ENCODE results near the gene TNXB.

The TNXB gene

GRCh38 chr6:32118782-32119628 lies 9.9 kb upstream of the TNXB start:
- H3K27ac ChIP-seq (ENCODE audit: low read length, poor library complexity, severe bottlenecking), result no peak overlapping the region
- no peak overlapping the region for H3K4me2 ChIP-seq (ENCODE audit: low read length, poor library complexity, severe bottlenecking)
- H3K27me3 ChIP-seq (ENCODE audit: control insufficient read depth in 1 of 2, insufficient read depth in 1 of 2, low read length in 2 of 2), result no peaks in the 10 kb centered on the region
- H4K91ac ChIP-seq (ENCODE audit: low read length), result no peak overlapping the region
- H3K79me1 ChIP-seq (replicated peaks; ENCODE audit: low read length, poor library complexity, severe bottlenecking), result peaks cover 14% of the 10 kb centered on the region
- peak overlapping the region in 1 of 2 experiments; percentile 17 for H3K4ac ChIP-seq (ENCODE audit: low read depth in 1 of 2, low read length in 2 of 2)
- H2AFZ ChIP-seq (ENCODE audit: low read depth, low read length), result no peak overlapping the region
- H3K14ac ChIP-seq (ENCODE audit: low read length in 2 of 2), result no peak overlapping the region
- peak overlapping the region; percentile 68 for H3K9ac ChIP-seq (ENCODE audit: low read length)
- peak; percentile 88 for DNase-seq
- H2BK120ac ChIP-seq (ENCODE audit: low read depth, low read length), result no peak overlapping the region
- no peaks in the 10 kb centered on the region for H3K9me3 ChIP-seq (ENCODE audit: control insufficient read depth, low read length)
- no peak overlapping the region for H3K18ac ChIP-seq (ENCODE audit: low read depth in 1 of 2, low read length in 2 of 2)
- H3K4me3 ChIP-seq (ENCODE audit: insufficient read depth in 1 of 2, low read depth in 1 of 2, low read length in 2 of 2), result peak overlapping the region in 1 of 2 experiments; percentile 30
- no peak overlapping the region for H2AK5ac ChIP-seq (ENCODE audit: low read length, severe bottlenecking)
- peak overlapping the region in 1 of 2 experiments; percentile 66 for H2BK12ac ChIP-seq (ENCODE audit: low read length in 2 of 2)
- 27% methylated on average over 16 of the region's 17 CpGs for WGBS
- H3K36me3 ChIP-seq (ENCODE audit: control insufficient read depth in 1 of 2, insufficient read depth in 2 of 2, low read depth in 1 of 2, low read length in 2 of 2), result peaks cover 72 to 76% of the 10 kb centered on the region in 2 experiments
- peaks cover 6% of the 10 kb centered on the region for H3K4me1 ChIP-seq (ENCODE audit: control insufficient read depth, insufficient read depth, low read depth, low read length)
- no peak overlapping the region for H2BK5ac ChIP-seq (ENCODE audit: low read depth, low read length, poor library complexity, severe bottlenecking)
- H4K8ac ChIP-seq (ENCODE audit: low read length), result peak overlapping the region; percentile 21
- H3K23ac ChIP-seq (ENCODE audit: low read length in 2 of 2), result no peak overlapping the region
- peak overlapping the region; percentile 56 for H2BK15ac ChIP-seq (ENCODE audit: low read depth, poor library complexity, severe bottlenecking)

DNA sequence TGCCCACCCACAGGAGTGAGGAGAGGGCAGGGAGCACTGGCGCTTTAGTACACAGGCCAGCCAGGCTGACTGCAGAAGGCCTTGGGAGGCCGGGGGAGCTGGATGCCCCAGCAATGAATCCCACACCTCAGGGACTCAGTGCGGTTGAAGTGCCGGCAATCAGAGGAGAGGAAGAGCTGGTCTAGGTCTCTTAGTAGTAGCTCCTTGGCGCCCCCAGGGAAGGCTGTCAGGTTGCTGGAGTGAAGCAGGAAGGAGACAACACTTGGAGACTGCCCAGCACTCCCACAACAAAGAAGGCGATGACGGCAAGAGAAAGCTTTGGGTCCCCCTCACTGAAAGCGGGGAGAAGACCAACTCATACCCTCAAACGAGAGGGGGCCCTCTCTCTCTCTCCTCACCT lies 8.3 kb upstream of the TNXB start:
- H2BK120ac ChIP-seq (ENCODE audit: low read depth, low read length), result no peak overlapping the region
- H2AK5ac ChIP-seq (ENCODE audit: low read length, severe bottlenecking), result no peak overlapping the region
- H2BK5ac ChIP-seq (ENCODE audit: low read depth, low read length, poor library complexity, severe bottlenecking), result no peak overlapping the region
- WGBS, result 91% methylated on average over 9 of the region's 9 CpGs
- peak overlapping the region in 1 of 2 experiments; percentile 80 for H2BK12ac ChIP-seq (ENCODE audit: low read length in 2 of 2)
- H2BK15ac ChIP-seq (ENCODE audit: low read depth, poor library complexity, severe bottlenecking), result no peak overlapping the region
- H4K91ac ChIP-seq (ENCODE audit: low read length), result no peak overlapping the region
- no peak overlapping the region for H3K4me2 ChIP-seq (ENCODE audit: low read length, poor library complexity, severe bottlenecking)
- no peak overlapping the region for H3K4me3 ChIP-seq (ENCODE audit: insufficient read depth in 1 of 2, low read depth in 1 of 2, low read length in 2 of 2)
- peaks cover 7% of the 10 kb centered on the region for H3K4me1 ChIP-seq (ENCODE audit: control insufficient read depth, insufficient read depth, low read depth, low read length)
- no peaks in the 10 kb centered on the region for H3K27me3 ChIP-seq (ENCODE audit: control insufficient read depth in 1 of 2, insufficient read depth in 1 of 2, low read length in 2 of 2)
- no peak overlapping the region for H2AFZ ChIP-seq (ENCODE audit: low read depth, low read length)
- H3K9ac ChIP-seq (ENCODE audit: low read length), result peak overlapping the region; percentile 88
- H3K14ac ChIP-seq (ENCODE audit: low read length in 2 of 2), result no peak overlapping the region
- no peaks in the 10 kb centered on the region for H3K9me3 ChIP-seq (ENCODE audit: control insufficient read depth, low read length)
- peaks cover 7% of the 10 kb centered on the region for H3K79me1 ChIP-seq (replicated peaks; ENCODE audit: low read length, poor library complexity, severe bottlenecking)
- no peak overlapping the region for H3K4ac ChIP-seq (ENCODE audit: low read depth in 1 of 2, low read length in 2 of 2)
- DNase-seq, result no peak
- H3K18ac ChIP-seq (ENCODE audit: low read depth in 1 of 2, low read length in 2 of 2), result no peak overlapping the region
- H3K36me3 ChIP-seq (ENCODE audit: control insufficient read depth in 1 of 2, insufficient read depth in 2 of 2, low read depth in 1 of 2, low read length in 2 of 2), result peaks cover 62 to 68% of the 10 kb centered on the region in 2 experiments
- no peak overlapping the region for H4K8ac ChIP-seq (ENCODE audit: low read length)
- no peak overlapping the region for H3K27ac ChIP-seq (ENCODE audit: low read length, poor library complexity, severe bottlenecking)
- H3K23ac ChIP-seq (ENCODE audit: low read length in 2 of 2), result no peak overlapping the region

DNA sequence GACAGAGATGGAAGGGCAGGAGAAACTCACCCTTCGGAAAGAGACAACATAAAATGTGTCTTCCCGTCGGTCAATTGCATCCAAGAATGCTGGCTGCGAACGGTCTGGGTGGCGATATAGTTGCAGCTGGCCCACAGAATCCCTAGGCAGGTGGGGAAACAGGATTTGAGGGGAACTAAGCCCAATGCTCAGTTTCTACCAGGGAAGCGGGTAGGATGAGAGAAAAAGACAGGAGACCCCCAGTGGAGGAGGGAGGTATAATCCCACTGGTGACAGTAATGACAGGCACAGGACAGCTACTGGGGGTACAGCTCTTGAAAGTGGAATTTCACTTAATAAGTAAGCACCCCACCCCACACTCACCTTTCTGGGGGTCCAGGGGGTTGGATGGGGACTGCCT lies 7.5 kb upstream of the TNXB start:
- Histone ChIP-seq H3K27me3 (ENCODE audit: control insufficient read depth in 1 of 2, insufficient read depth in 1 of 2, low read length in 2 of 2) (no peaks in the 10 kb centered on the region), H3K23ac (ENCODE audit: low read length in 2 of 2) (no peak overlapping the region), H2AFZ (ENCODE audit: low read depth, low read length) (no peak overlapping the region), H3K14ac (ENCODE audit: low read length in 2 of 2) (no peak overlapping the region), H2BK15ac (ENCODE audit: low read depth, poor library complexity, severe bottlenecking) (no peak overlapping the region), H4K8ac (ENCODE audit: low read length) (no peak overlapping the region), H3K4me3 (ENCODE audit: insufficient read depth in 1 of 2, low read depth in 1 of 2, low read length in 2 of 2) (peak overlapping the region in 1 of 2 experiments; percentile 23), H3K36me3 (ENCODE audit: control insufficient read depth in 1 of 2, insufficient read depth in 2 of 2, low read depth in 1 of 2, low read length in 2 of 2) (peaks cover 55 to 62% of the 10 kb centered on the region in 2 experiments), H2AK5ac (ENCODE audit: low read length, severe bottlenecking) (no peak overlapping the region), H4K91ac (ENCODE audit: low read length) (peak overlapping the region; percentile 83), H3K27ac (ENCODE audit: low read length, poor library complexity, severe bottlenecking) (no peak overlapping the region), H3K9me3 (ENCODE audit: control insufficient read depth, low read length) (no peaks in the 10 kb centered on the region), H2BK120ac (ENCODE audit: low read depth, low read length) (peak overlapping the region; percentile 54), H2BK5ac (ENCODE audit: low read depth, low read length, poor library complexity, severe bottlenecking) (no peak overlapping the region), H3K18ac (ENCODE audit: low read depth in 1 of 2, low read length in 2 of 2) (peak overlapping the region; percentile 31 to 46), H3K4ac (ENCODE audit: low read depth in 1 of 2, low read length in 2 of 2) (no peak overlapping the region), H2BK12ac (ENCODE audit: low read length in 2 of 2) (peak overlapping the region in 1 of 2 experiments; percentile 89), H3K4me2 (ENCODE audit: low read length, poor library complexity, severe bottlenecking) (no peak overlapping the region), H3K9ac (ENCODE audit: low read length) (peak overlapping the region; percentile 88), H3K79me1 (replicated peaks; ENCODE audit: low read length, poor library complexity, severe bottlenecking) (peaks cover 3% of the 10 kb centered on the region), H3K4me1 (ENCODE audit: control insufficient read depth, insufficient read depth, low read depth, low read length) (peaks cover 7% of the 10 kb centered on the region)
- WGBS, result 90% methylated on average over 7 of the region's 7 CpGs
- DNase-seq, result peak; percentile 64

DNA sequence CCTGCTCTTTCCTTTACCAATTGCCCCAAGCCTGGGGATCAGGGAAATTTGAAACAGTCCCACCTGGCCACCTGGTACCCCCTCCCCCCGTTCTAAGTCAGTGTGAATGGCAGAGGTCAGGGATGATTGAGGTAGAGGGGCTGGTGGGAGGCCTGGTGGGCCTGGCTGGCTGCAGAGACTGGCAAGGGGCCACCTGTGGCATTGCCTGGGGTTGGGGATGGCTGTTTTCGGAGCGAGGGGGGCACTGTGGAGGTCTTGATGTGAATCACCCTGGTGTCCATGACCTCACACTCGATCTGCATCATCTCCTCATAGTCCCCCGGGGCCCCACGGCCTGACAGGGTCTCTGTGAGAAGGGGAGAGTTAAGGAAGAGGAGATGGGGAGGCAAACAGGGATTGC lies 6.5 kb upstream of the TNXB start:
- peaks cover 7% of the 10 kb centered on the region for H3K4me1 ChIP-seq (ENCODE audit: control insufficient read depth, insufficient read depth, low read depth, low read length)
- no peak overlapping the region for H2AK5ac ChIP-seq (ENCODE audit: low read length, severe bottlenecking)
- no peak overlapping the region for H3K4me3 ChIP-seq (ENCODE audit: insufficient read depth in 1 of 2, low read depth in 1 of 2, low read length in 2 of 2)
- peak overlapping the region; percentile 89 to 93 for H2BK12ac ChIP-seq (ENCODE audit: low read length in 2 of 2)
- H3K9me3 ChIP-seq (ENCODE audit: control insufficient read depth, low read length), result no peaks in the 10 kb centered on the region
- H3K27ac ChIP-seq (ENCODE audit: low read length, poor library complexity, severe bottlenecking), result no peak overlapping the region
- H3K14ac ChIP-seq (ENCODE audit: low read length in 2 of 2), result peak overlapping the region in 1 of 2 experiments; percentile 18
- peak overlapping the region; percentile 9 to 45 for H3K4ac ChIP-seq (ENCODE audit: low read depth in 1 of 2, low read length in 2 of 2)
- peaks cover 44 to 56% of the 10 kb centered on the region in 2 experiments for H3K36me3 ChIP-seq (ENCODE audit: control insufficient read depth in 1 of 2, insufficient read depth in 2 of 2, low read depth in 1 of 2, low read length in 2 of 2)
- H3K18ac ChIP-seq (ENCODE audit: low read depth in 1 of 2, low read length in 2 of 2), result peak overlapping the region in 1 of 2 experiments; percentile 31
- no peak overlapping the region for H3K4me2 ChIP-seq (ENCODE audit: low read length, poor library complexity, severe bottlenecking)
- whole genome bisulfite sequencing, result 59% methylated on average over 3 of the region's 6 CpGs
- H4K91ac ChIP-seq (ENCODE audit: low read length), result peak overlapping the region; percentile 76
- peaks cover 0 to 3% of the 10 kb centered on the region in 2 experiments for H3K27me3 ChIP-seq (ENCODE audit: control insufficient read depth in 1 of 2, insufficient read depth in 1 of 2, low read length in 2 of 2)
- peak overlapping the region; percentile 66 for H2BK120ac ChIP-seq (ENCODE audit: low read depth, low read length)
- H2AFZ ChIP-seq (ENCODE audit: low read depth, low read length), result no peak overlapping the region
- peak overlapping the region; percentile 88 for H3K9ac ChIP-seq (ENCODE audit: low read length)
- no peak overlapping the region for H2BK5ac ChIP-seq (ENCODE audit: low read depth, low read length, poor library complexity, severe bottlenecking)
- H3K23ac ChIP-seq (ENCODE audit: low read length in 2 of 2), result no peak overlapping the region
- H4K8ac ChIP-seq (ENCODE audit: low read length), result peak overlapping the region; percentile 43
- H2BK15ac ChIP-seq (ENCODE audit: low read depth, poor library complexity, severe bottlenecking), result peak overlapping the region; percentile 88
- DNase-seq, result no peak
- H3K79me1 ChIP-seq (replicated peaks; ENCODE audit: low read length, poor library complexity, severe bottlenecking), result peaks cover 3% of the 10 kb centered on the region

Measured in mesenchymal stem cell (in vitro differentiated cells and primary cell).